Endothelial cell of umbilical vein (primary cell): Measurements from ENCODE around the gene ECI1. TPM values are rescaled to one million over a fixed set of nuclear protein-coding genes. Genes with fewer than 3 reads are reported as not detected.

Experiments
- BruUV-seq: library from RNA; stranded (reverse); fragments of 400-500 nt; replicated peaks from 2 replicates; lab custom pipeline; 2021; lab: Mats Ljungman, UMichigan
- CTCF ChIA-PET: fragments of 300-600, 350-600 bp; sonication (Branson Sonifier 250); formaldehyde crosslinking; loops from one replicate; lab custom pipeline; 2021; ENCODE audit warnings: antibody characterized with exemption, inconsistent platforms; lab: Charles Lee
- POLR2A ChIA-PET: fragments of 300-600, 350-600 bp; sonication (Branson Sonifier 250); formaldehyde crosslinking; loops from one replicate; lab custom pipeline; 2021; ENCODE audit warnings: antibody characterized with exemption, inconsistent platforms; lab: Charles Lee
- DNase-seq: peaks from one replicate; pipeline ENCODE4 v3.0.0-alpha.2; 2011; ENCODE audit warnings: low read depth, low spot score
- FAIRE-seq: peaks from 2 replicates; lab custom pipeline; 2011; peaks lifted over from hg19 to GRCh38; lab: Jason Lieb, UNC
- H2AFZ ChIP-seq: 2 replicates; pipeline ENCODE4 v1.6.0; 2012; ENCODE audit warnings: low read depth, low read length, control low read depth, inconsistent platforms
- H3K27ac ChIP-seq: 2 replicates; pipeline ENCODE4 v1.5.1; 2011; ENCODE audit warnings: low read depth, mild to moderate bottlenecking, control low read depth, low read length, moderate library complexity; ENCODE audit not compliant: insufficient read depth
- H3K27me3 ChIP-seq, 2 experiments: 2 replicates each; pipeline versions ENCODE4 v1.6.0 to v1.6.1; 2011; ENCODE audit warnings: low read length in 2 of 2, mixed read lengths in 1 of 2; ENCODE audit not compliant: control insufficient read depth in 2 of 2, insufficient read depth in 2 of 2
- H3K36me3 ChIP-seq, 2 experiments: 2 replicates in 1 of 2; 3 replicates in 1 of 2; pipeline ENCODE4 v1.5.1; 2011; ENCODE audit warnings: low read length in 2 of 2, mild to moderate bottlenecking in 1 of 2, moderate library complexity in 1 of 2; ENCODE audit not compliant: control insufficient read depth in 2 of 2, insufficient read depth in 2 of 2; ENCODE audit errors: extremely low read depth in 1 of 2
- H3K4me1 ChIP-seq: 3 replicates; pipeline ENCODE4 v1.5.1; 2011; ENCODE audit warnings: mild to moderate bottlenecking, low read length; ENCODE audit not compliant: control insufficient read depth, insufficient read depth; ENCODE audit errors: extremely low read depth
- H3K4me2 ChIP-seq: 2 replicates; pipeline ENCODE4 v1.6.1; 2011; ENCODE audit warnings: low read length, control low read depth, mixed read lengths; ENCODE audit not compliant: insufficient read depth
- H3K4me3 ChIP-seq, 3 experiments: fragments of 200-600 bp in 1 of 3; sonication (generic), shearing (Covaris generic) in 1 of 3; replicated peaks in 1 of 3; 2 replicates each; pipeline ENCODE4 v1.5.1; 2011 to 2016; ENCODE audit warnings: control low read depth in 3 of 3, low read length in 3 of 3, mild to moderate bottlenecking in 2 of 3, inconsistent platforms in 1 of 3, low read depth in 1 of 3, moderate library complexity in 1 of 3; ENCODE audit not compliant: insufficient read depth in 1 of 3
- H3K79me2 ChIP-seq: 2 replicates; pipeline ENCODE4 v1.6.0; 2012; ENCODE audit warnings: low read length, inconsistent platforms; ENCODE audit not compliant: control insufficient read depth, insufficient read depth
- H3K9ac ChIP-seq: replicated peaks from 2 replicates; pipeline ENCODE3; 2011; ENCODE audit warnings: low read length, control low read depth; ENCODE audit not compliant: insufficient read depth; ENCODE audit errors: extremely low read depth
- H3K9me1 ChIP-seq: replicated peaks from 3 replicates; pipeline ENCODE4 v1.6.0; 2011; ENCODE audit warnings: mild to moderate bottlenecking, low read length; ENCODE audit not compliant: control insufficient read depth, insufficient read depth; ENCODE audit errors: extremely low read depth
- H3K9me3 ChIP-seq: replicated peaks from 2 replicates; pipeline ENCODE4 v1.5.1; 2012; ENCODE audit warnings: low read length, inconsistent platforms; ENCODE audit not compliant: control insufficient read depth, insufficient read depth
- H4K20me1 ChIP-seq: replicated peaks from 2 replicates; pipeline ENCODE3; 2011; ENCODE audit warnings: mild to moderate bottlenecking, low read length; ENCODE audit not compliant: control insufficient read depth, insufficient read depth; ENCODE audit errors: extremely low read depth
- CTCF ChIP-seq, 2 donors: IDR thresholded peaks; 1 replicate in 1 of 2; 2 replicates in 1 of 2; pipeline ENCODE4 v1.5.1; 2011; ENCODE audit warnings: low read length in 2 of 2, mild to moderate bottlenecking in 2 of 2, moderate library complexity in 2 of 2, control low read depth in 1 of 2, inconsistent platforms in 1 of 2, low read depth in 1 of 2; ENCODE audit not compliant: insufficient read depth in 1 of 2; ENCODE audit errors: extremely low read depth in 1 of 2
- EZH2 ChIP-seq: IDR thresholded peaks from 2 replicates; pipeline ENCODE4 v1.6.1; 2012; ENCODE audit warnings: borderline replicate concordance, low read depth, mild to moderate bottlenecking, moderate library complexity, low read length, inconsistent platforms; ENCODE audit not compliant: severe bottlenecking
- FOS ChIP-seq: IDR thresholded peaks from 2 replicates; pipeline ENCODE4 v1.6.1; 2011; ENCODE audit warnings: mild to moderate bottlenecking, low read length, moderate library complexity, borderline replicate concordance; ENCODE audit not compliant: insufficient read depth
- GATA2 ChIP-seq: IDR thresholded peaks from 2 replicates; pipeline ENCODE4 v1.7.0; 2011; ENCODE audit warnings: low read depth, mild to moderate bottlenecking, moderate library complexity, mixed read lengths, low read length; ENCODE audit not compliant: insufficient read length, insufficient read depth
- JUN ChIP-seq: IDR thresholded peaks from 2 replicates; pipeline ENCODE4 v1.6.1; 2011; ENCODE audit warnings: borderline replicate concordance, low read depth; ENCODE audit not compliant: insufficient read length, insufficient read depth
- MAX ChIP-seq: IDR thresholded peaks from 2 replicates; pipeline ENCODE4 v1.6.1; 2011; ENCODE audit not compliant: insufficient read depth, insufficient read length
- MYC ChIP-seq: IDR thresholded peaks from one replicate; pipeline ENCODE4 v1.6.1; 2011; ENCODE audit warnings: mild to moderate bottlenecking, low read depth, low read length
- POLR2A ChIP-seq: IDR thresholded peaks from 2 replicates; pipeline ENCODE4 v1.6.1; 2012; ENCODE audit warnings: low read depth, mild to moderate bottlenecking, control low read depth, low read length
- POLR2AphosphoS5 ChIP-seq: IDR thresholded peaks from 2 replicates; pipeline ENCODE4 v1.6.1; 2012; ENCODE audit warnings: low read depth, mild to moderate bottlenecking, control low read depth, low read length, moderate library complexity; ENCODE audit not compliant: insufficient read depth
- dilution Hi-C: fragments of 300-500 bp; cut with MboI; formaldehyde crosslinking; loops from one replicate; pipeline ENCODE4 v1.15.0; 2019; ENCODE audit warnings: low sequenced_read_pairs; ENCODE audit not compliant: extremely low pct_ligation_motif_present
- intact Hi-C: fragments of 100-400 bp; cut with micrococcal nuclease; formaldehyde crosslinking; loops from one replicate; pipeline ENCODE4 v1.10.0; 2022
- polyA plus RNA-seq, 4 experiments: library from polyadenylated mRNA; depleted of rRNA in 3 of 4; stranded (reverse) in 3 of 4; unstranded in 1 of 4; fragments of >200 nt; gene quantifications; 2 replicates each; pipeline versions ENCODE4 v1.2.1 to v1.2.3, GENCODE V29; 2011 to 2012; ENCODE audit warnings: missing spikeins in 1 of 4
- total RNA-seq: library from RNA; stranded (reverse); gene quantifications from 2 replicates; pipeline ENCODE4 v1.2.3, GENCODE V29; 2021

The ECI1 gene
- total and polyA plus RNA-seq, 2 donors (not counting 3 experiments of a cell fraction or from before 2014, with no cell fraction given) = 43.6 to 48.3 TPM

GRCh38 chr16:2206420-2206779 lies 45.0 kb downstream of the ECI1 start:
- CTCF ChIA-PET = interaction anchor here (1.0 kb wide), 1 partner anchor 50 kb away, joined by 3 read pairs; no protein-coding TSS in a partner anchor
- BruUV-seq = no TSS peak
- Histone ChIP-seq H3K36me3 (peaks cover 0 to 22% of the 10 kb centered on the region in 2 experiments), H3K27ac (no peak overlapping the region), H3K79me2 (peaks cover 7% of the 10 kb centered on the region), H4K20me1 (no peaks in the 10 kb centered on the region), H3K4me1 (peaks cover 10% of the 10 kb centered on the region), H3K4me3 (peak overlapping the region in 1 of 3 experiments; percentile 91), H2AFZ (no peak overlapping the region), H3K9me1 (no peaks in the 10 kb centered on the region), H3K4me2 (peak overlapping the region; percentile 72), H3K27me3 (no peaks in the 10 kb centered on the region), H3K9ac (no peak overlapping the region), H3K9me3 (no peaks in the 10 kb centered on the region)
- DNase-seq = no peak
- no peak for FAIRE-seq
- dilution Hi-C loops (no loop called here), intact Hi-C loops (no loop called here)
- POLR2A ChIA-PET = no interaction called here
- no peak for TF ChIP-seq MAX
- no peak for TF ChIP-seq EZH2
- no peak for TF ChIP-seq CTCF (IDR thresholded peaks at IDR 0.05; ENCODE audit: extremely low read depth in 1 of 2, insufficient read depth in 1 of 2, low read depth in 1 of 2, low read length in 2 of 2)
- TF ChIP-seq MYC = no peak
- no peak for TF ChIP-seq FOS
- TF ChIP-seq JUN = no peak
- no peak for TF ChIP-seq POLR2A
- no peak for TF ChIP-seq POLR2AphosphoS5
- TF ChIP-seq GATA2 = no peak
